IMR-90 (cell line): ENCODE measurements around the gene CCSER2. TPM values are rescaled to one million over a fixed set of nuclear protein-coding genes. Genes with fewer than 3 reads are reported as not detected.

Source experiments
- ATAC-seq: fragments of 200-7000 bp; cut with Tn5 transposase; 2 replicates; pipeline ENCODE4 v1.9.1; 2020; ENCODE audit warnings: low read depth, mild to moderate bottlenecking, moderate library complexity
- BruUV-seq: library from RNA; stranded (reverse); fragments of 400-500 nt; replicated peaks from 2 replicates; lab custom pipeline; 2021; lab: Mats Ljungman, UMichigan
- CTCF ChIA-PET: fragments of 300-600 bp; formaldehyde crosslinking; extraction: SDS; loops from one replicate; lab custom pipeline; 2021; ENCODE audit warnings: antibody characterized with exemption; lab: Yijun Ruan, JAX
- POLR2A ChIA-PET: fragments of 300-600 bp; sonication (Branson Sonifier 250); formaldehyde crosslinking; loops from one replicate; lab custom pipeline; 2022; ENCODE audit warnings: antibody characterized with exemption; ENCODE audit not compliant: unreplicated experiment; lab: Charles Lee
- DNase-seq: peaks from one replicate; pipeline ENCODE4 v3.0.0; 2013
- H2AFZ ChIP-seq: replicated peaks from 2 replicates; pipeline ENCODE3; 2013; ENCODE audit warnings: low read length, mild to moderate bottlenecking; ENCODE audit not compliant: poor library complexity
- H2AK5ac ChIP-seq: 2 replicates; pipeline ENCODE4 v1.6.1; 2013; ENCODE audit warnings: low read depth, low read length, inconsistent platforms
- H2AK9ac ChIP-seq: replicated peaks from 2 replicates; pipeline ENCODE3; 2013; ENCODE audit warnings: mild to moderate bottlenecking, low read depth, low read length, moderate library complexity; ENCODE audit not compliant: poor library complexity
- H2BK120ac ChIP-seq: 2 replicates; pipeline ENCODE4 v1.6.1; 2013; ENCODE audit warnings: low read depth, low read length, inconsistent platforms
- H2BK15ac ChIP-seq: 3 replicates; pipeline ENCODE4 v1.6.1; 2013; ENCODE audit warnings: low read depth, low read length, inconsistent platforms
- H2BK20ac ChIP-seq: 2 replicates; pipeline ENCODE4 v1.6.1; 2013; ENCODE audit warnings: low read depth, mild to moderate bottlenecking, inconsistent platforms, low read length, moderate library complexity
- H2BK5ac ChIP-seq: 2 replicates; pipeline ENCODE4 v1.6.1; 2013; ENCODE audit warnings: mild to moderate bottlenecking, low read depth, low read length, inconsistent platforms; ENCODE audit not compliant: poor library complexity, severe bottlenecking
- H3K14ac ChIP-seq: replicated peaks from 2 replicates; pipeline ENCODE4 v1.6.1; 2013; ENCODE audit warnings: low read depth, low read length, inconsistent platforms
- H3K18ac ChIP-seq: 2 replicates; pipeline ENCODE4 v1.6.1; 2013; ENCODE audit warnings: low read depth, low read length, control low read depth
- H3K23ac ChIP-seq: 2 replicates; pipeline ENCODE4 v1.6.1; 2013; ENCODE audit warnings: low read depth, low read length, inconsistent platforms
- H3K27ac ChIP-seq: 2 replicates; pipeline ENCODE4 v1.5.1; 2013; ENCODE audit warnings: mild to moderate bottlenecking, control low read depth, low read length; ENCODE audit not compliant: insufficient read depth
- H3K27me3 ChIP-seq: 2 replicates; pipeline ENCODE4 v1.6.1; 2013; ENCODE audit warnings: low read length; ENCODE audit not compliant: control insufficient read depth, insufficient read depth
- H3K36me3 ChIP-seq: 2 replicates; pipeline ENCODE4 v1.6.1; 2013; ENCODE audit warnings: low read length, mixed read lengths; ENCODE audit not compliant: control insufficient read depth, insufficient read depth
- H3K4ac ChIP-seq: 2 replicates; pipeline ENCODE4 v1.6.1; 2013; ENCODE audit warnings: low read depth, low read length, inconsistent platforms
- H3K4me1 ChIP-seq: 2 replicates; pipeline ENCODE4 v1.6.1; 2013; ENCODE audit warnings: low read length, mixed read lengths; ENCODE audit not compliant: control insufficient read depth, insufficient read depth
- H3K4me2 ChIP-seq: 2 replicates; pipeline ENCODE4 v1.6.1; 2013; ENCODE audit warnings: low read depth, mild to moderate bottlenecking, control low read depth, low read length, moderate library complexity
- H3K4me3 ChIP-seq: 2 replicates; pipeline ENCODE4 v1.5.1; 2013; ENCODE audit warnings: low read depth, mild to moderate bottlenecking, control low read depth, low read length, moderate library complexity; ENCODE audit not compliant: insufficient read depth
- H3K56ac ChIP-seq: 2 replicates; pipeline ENCODE4 v1.6.1; 2013; ENCODE audit warnings: low read length, inconsistent platforms; ENCODE audit not compliant: insufficient read depth; ENCODE audit errors: extremely low read depth
- H3K79me1 ChIP-seq, 2 experiments: 2 replicates each; pipeline ENCODE4 v1.6.1; 2013; ENCODE audit warnings: low read length in 2 of 2, inconsistent platforms in 1 of 2, low read depth in 1 of 2
- H3K9ac ChIP-seq: 2 replicates; pipeline ENCODE4 v1.6.1; 2013; ENCODE audit warnings: low read depth, low read length, control low read depth
- H3K9me1 ChIP-seq: 2 replicates; pipeline ENCODE4 v1.6.1; 2013; ENCODE audit warnings: low read length, inconsistent platforms; ENCODE audit not compliant: insufficient read depth
- H3K9me3 ChIP-seq: 2 replicates; pipeline ENCODE4 v1.6.1; 2013; ENCODE audit warnings: low read length; ENCODE audit not compliant: control insufficient read depth, insufficient read depth
- H4K20me1 ChIP-seq: 2 replicates; pipeline ENCODE4 v1.6.1; 2013; ENCODE audit warnings: low read length, inconsistent platforms; ENCODE audit not compliant: insufficient read depth
- H4K5ac ChIP-seq: 2 replicates; pipeline ENCODE4 v1.6.1; 2013; ENCODE audit warnings: mild to moderate bottlenecking, low read depth, low read length, control low read depth
- H4K8ac ChIP-seq, 2 experiments: 2 replicates each; pipeline ENCODE4 v1.6.1; 2013; ENCODE audit warnings: low read depth in 2 of 2, low read length in 2 of 2, control low read depth in 1 of 2, inconsistent platforms in 1 of 2
- H4K91ac ChIP-seq: 2 replicates; pipeline ENCODE4 v1.6.1; 2013; ENCODE audit warnings: low read depth, low read length, inconsistent platforms; ENCODE audit not compliant: insufficient read depth
- BHLHE40 ChIP-seq: fragments of 150-350 bp; IDR thresholded peaks from 2 replicates; pipeline ENCODE4 v1.6.1; 2016; ENCODE audit warnings: mild to moderate bottlenecking, low read depth, low read length
- CEBPB ChIP-seq: IDR thresholded peaks from 2 replicates; pipeline ENCODE4 v1.6.1; 2012; ENCODE audit warnings: low read depth, low read length, improper control_type of control experiment
- CHD1 ChIP-seq: IDR thresholded peaks from 2 replicates; pipeline ENCODE4 v1.6.1; 2012; ENCODE audit warnings: low read depth, low read length, improper control_type of control experiment
- ELK1 ChIP-seq: fragments of 150-350 bp; IDR thresholded peaks from 2 replicates; pipeline ENCODE4 v1.6.1; 2016; ENCODE audit warnings: low read depth, mild to moderate bottlenecking, low read length, moderate library complexity, borderline replicate concordance
- FOS ChIP-seq: fragments of 150-350 bp; IDR thresholded peaks from 2 replicates; pipeline ENCODE4 v1.6.1; 2016; ENCODE audit warnings: low read depth, low read length
- MAFK ChIP-seq: IDR thresholded peaks from 2 replicates; pipeline ENCODE4 v1.6.1; 2012; ENCODE audit warnings: low read depth, low read length, improper control_type of control experiment
- MAZ ChIP-seq: IDR thresholded peaks from 2 replicates; pipeline ENCODE4 v1.6.1; 2012; ENCODE audit warnings: low read depth, mild to moderate bottlenecking, low read length, improper control_type of control experiment, moderate library complexity, borderline replicate concordance
- MXI1 ChIP-seq: IDR thresholded peaks from 2 replicates; pipeline ENCODE4 v1.6.1; 2012; ENCODE audit warnings: low read depth, mild to moderate bottlenecking, low read length, moderate library complexity, borderline replicate concordance
- NFE2L2 ChIP-seq: fragments of 150-350 bp; IDR thresholded peaks from 2 replicates; pipeline ENCODE4 v1.6.1; 2016; ENCODE audit warnings: low read depth, mild to moderate bottlenecking, low read length
- POLR2A ChIP-seq: IDR thresholded peaks from 2 replicates; pipeline ENCODE4 v1.6.1; 2012; ENCODE audit warnings: mild to moderate bottlenecking, low read depth, low read length
- RAD21 ChIP-seq: IDR thresholded peaks from 2 replicates; pipeline ENCODE4 v1.6.1; 2012; ENCODE audit warnings: low read length, improper control_type of control experiment
- RCOR1 ChIP-seq: IDR thresholded peaks from 2 replicates; pipeline ENCODE4 v1.6.1; 2012; ENCODE audit warnings: mild to moderate bottlenecking, low read length, improper control_type of control experiment; ENCODE audit not compliant: insufficient replicate concordance
- RFX5 ChIP-seq: IDR thresholded peaks from 2 replicates; pipeline ENCODE4 v1.8.0; 2012; ENCODE audit warnings: low read depth, mild to moderate bottlenecking, low read length, moderate library complexity
- USF2 ChIP-seq: fragments of 150-350 bp; IDR thresholded peaks from 2 replicates; pipeline ENCODE4 v1.6.1; 2017; ENCODE audit warnings: mild to moderate bottlenecking, antibody characterized with exemption, low read length, low read depth
- WGBS, 2 experiments: methylation state at CpG; one replicate each; pipeline versions ENCODE4 v1.1.5 to v1.1.7; 2013; ENCODE audit warnings: missing lambda C conversion rate in 2 of 2; ENCODE audit not compliant: insufficient read length in 1 of 2; ENCODE audit errors: extremely low coverage in 2 of 2; 5-methylcytosine and 5-hydroxymethylcytosine counted together
- dilution Hi-C: fragments of 300-500 bp; cut with HindIII; formaldehyde crosslinking; loops from one replicate; pipeline ENCODE4 v1.14.3; 2018; ENCODE audit warnings: low sequenced_read_pairs; ENCODE audit not compliant: unreplicated experiment
- in situ Hi-C: fragments of 300-500 bp; cut with MboI; formaldehyde crosslinking; loops from 3 replicates; pipeline ENCODE4 v1.14.3; 2019; ENCODE audit warnings: low sequenced_read_pairs, inconsistent platforms, mixed read lengths
- intact Hi-C: fragments of 100-400 bp; cut with micrococcal nuclease; formaldehyde crosslinking; loops from 2 replicates; pipeline ENCODE4 v1.10.0; 2022
- polyA plus RNA-seq, 3 experiments: library from polyadenylated mRNA; depleted of rRNA; stranded (reverse); fragments of >200 nt; gene quantifications; 2 replicates each; pipeline ENCODE4 v1.2.3, GENCODE V29; 2012; ENCODE audit warnings: low replicate concordance in 1 of 3
- total RNA-seq: library from RNA; depleted of rRNA; stranded (reverse); fragments of >200 nt; gene quantifications from 2 replicates; pipeline ENCODE4 v1.2.3, GENCODE V29; 2012

CCSER2 gene
- total and polyA plus RNA-seq, 2 of the 4 experiments (the other 2 are of a cell fraction): 20.4 to 31.7 TPM

- Histone ChIP-seq H2BK15ac (no peak overlapping the region), H2AK9ac (no peak overlapping the region), H3K4me3 (no peak overlapping the region), H3K4me1 (no peaks in the 10 kb centered on the region), H3K14ac (no peak overlapping the region), H2BK5ac (no peak overlapping the region), H2BK20ac (no peak overlapping the region), H2BK120ac (no peak overlapping the region), H3K9me3 (no peaks in the 10 kb centered on the region), H2AFZ (no peak overlapping the region), H4K91ac (no peak overlapping the region), H2AK5ac (no peak overlapping the region), H3K23ac (no peak overlapping the region), H4K8ac (no peak overlapping the region), H3K9me1 (no peaks in the 10 kb centered on the region), H4K20me1 (no peaks in the 10 kb centered on the region), H3K4me2 (no peak overlapping the region), H3K9ac (no peak overlapping the region), H3K79me1 (no peaks in the 10 kb centered on the region), H3K56ac (no peak overlapping the region), H4K5ac (no peak overlapping the region), H3K18ac (no peak overlapping the region), H3K27ac (no peak overlapping the region), H3K4ac (no peak overlapping the region), H3K27me3 (peaks cover 17% of the 10 kb centered on the region), H3K36me3 (no peaks in the 10 kb centered on the region)
- intact Hi-C loops: no loop called here
- ChIA-PET CTCF (interaction anchor here (1.5 kb wide), 1 partner anchor 11 kb away, joined by 7 read pairs; no protein-coding TSS in a partner anchor), POLR2A (no interaction called here)
- in situ Hi-C loops: no loop called here
- no TSS peak for BruUV-seq
- no peak for DNase-seq
- TF ChIP-seq CEBPB: no peak
- TF ChIP-seq POLR2A: no peak
- TF ChIP-seq ELK1: no peak
- no peak for TF ChIP-seq RFX5
- no peak for TF ChIP-seq NFE2L2
- no peak for TF ChIP-seq CHD1
- TF ChIP-seq MAZ: no peak
- TF ChIP-seq USF2: no peak
- TF ChIP-seq MXI1: no peak
- TF ChIP-seq MAFK: no peak
- no peak for TF ChIP-seq FOS
- no peak for TF ChIP-seq RCOR1
- no peak for TF ChIP-seq RAD21
- no peak for TF ChIP-seq BHLHE40
- WGBS, 2 experiments: 33% methylated on average over 1 of the region's 6 CpGs; no CpG with 5 or more reads in 1 of the 2 experiments
- no peak for ATAC-seq
- dilution Hi-C loops: no loop called here
Measured at GRCh38 chr10:84551437-84552120, 223.2 kb downstream of the CCSER2 start.
